Effector memory CD8-positive, alpha-beta T cell (primary cell): ENCODE data around the gene QSER1.
"Not testable (repeated sequence)": the region's sequence is repeated elsewhere in the genome, so short reads cannot be mapped to it uniquely, and the experiment has no call there.

Experiments used
- ATAC-seq: fragments of 150-1000 bp; cut with Tn5 transposase; replicated peaks from 2 replicates; pipeline ENCODE4 v1.10.0; 2021; ENCODE audit warnings: mild to moderate bottlenecking, moderate library complexity
- DNase-seq, 3 experiments: peaks; one replicate each; pipeline ENCODE4 v3.0.0; 2021
- H3K27ac Mint-ChIP-seq, 2 donors: one replicate each; pipeline ENCODE4 v1.8.0; 2022; ENCODE audit warnings: mild to moderate bottlenecking in 2 of 2, mixed read lengths in 2 of 2, moderate library complexity in 2 of 2
- H3K27me3 Mint-ChIP-seq, 2 donors: one replicate each; pipeline ENCODE4 v1.8.0; 2022; ENCODE audit warnings: mixed read lengths in 2 of 2
- H3K36me3 Mint-ChIP-seq: one replicate; pipeline ENCODE4 v1.8.0; 2022; ENCODE audit warnings: mild to moderate bottlenecking, moderate library complexity, mixed read lengths; ENCODE audit not compliant: insufficient read depth
- H3K4me1 Mint-ChIP-seq, 2 donors: one replicate each; pipeline ENCODE4 v1.8.0; 2022; ENCODE audit warnings: low read depth in 2 of 2, mixed read lengths in 2 of 2
- H3K4me3 Mint-ChIP-seq, 2 donors: one replicate each; pipeline ENCODE4 v1.8.0; 2022; ENCODE audit warnings: mild to moderate bottlenecking in 2 of 2, mixed read lengths in 2 of 2, moderate library complexity in 2 of 2
- H3K9me3 Mint-ChIP-seq, 2 donors: one replicate each; pipeline ENCODE4 v1.8.0; 2022; ENCODE audit warnings: mixed read lengths in 2 of 2

Gene QSER1

DNA sequence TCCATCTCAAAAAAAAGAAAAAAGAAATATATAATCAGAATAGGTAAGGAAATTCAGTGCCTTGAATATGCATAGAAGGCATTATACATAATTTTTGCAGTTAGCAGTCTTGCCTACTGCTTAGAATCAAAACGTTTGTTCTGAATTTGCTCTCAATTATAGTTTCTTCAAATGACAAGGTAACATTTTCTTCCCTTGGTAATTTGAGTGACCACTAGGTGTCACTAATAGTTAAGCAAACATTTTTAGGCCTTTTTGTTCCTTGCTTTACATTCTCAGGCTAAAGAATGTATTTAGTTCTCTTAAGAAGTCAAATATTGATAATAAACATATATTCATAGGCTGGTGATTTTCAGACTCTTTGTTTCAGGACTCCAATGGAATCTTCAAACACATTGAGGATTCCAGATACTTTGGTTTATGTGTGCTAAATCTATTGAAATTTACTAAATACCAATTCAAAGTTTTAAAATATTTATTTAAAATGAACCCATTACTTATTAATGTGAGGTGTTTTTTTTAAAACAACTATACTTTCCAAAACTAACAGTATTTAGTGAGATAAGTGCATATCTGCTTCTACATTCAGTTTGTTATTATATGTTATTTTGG is 68.0 kb downstream of the QSER1 start:
- no peaks in the 10 kb centered on the region for H3K9me3 Mint-ChIP-seq
- H3K36me3 Mint-ChIP-seq: peaks cover 5% of the 10 kb centered on the region
- ATAC-seq (peak; percentile 49), DNase-seq (no peak)
- H3K27ac Mint-ChIP-seq: no peak overlapping the region
- no peak overlapping the region for H3K4me3 Mint-ChIP-seq
- H3K4me1 Mint-ChIP-seq: no peaks in the 10 kb centered on the region
- no peaks in the 10 kb centered on the region for H3K27me3 Mint-ChIP-seq

DNA sequence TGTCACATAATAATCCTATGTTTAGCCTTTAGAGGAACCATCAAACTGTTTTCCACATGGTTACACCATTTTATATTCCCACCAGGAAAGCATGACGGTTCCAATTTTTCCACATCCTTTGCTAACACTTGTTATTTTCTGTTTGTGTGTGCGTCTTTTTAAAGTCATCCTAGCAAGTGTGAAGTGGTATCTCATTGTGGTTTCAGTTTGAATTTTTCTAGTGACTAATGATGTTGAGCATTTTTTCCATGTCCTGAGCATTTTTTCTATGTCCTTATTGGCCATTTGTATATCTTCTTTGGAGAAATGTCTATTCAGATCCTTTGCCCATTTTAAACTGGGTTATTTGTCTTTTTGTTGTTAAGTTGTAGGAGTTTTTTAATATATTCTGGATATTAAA is 69.4 kb downstream of the QSER1 start:
- Mint-ChIP-seq H3K4me1 (no peaks in the 10 kb centered on the region), H3K9me3 (no peaks in the 10 kb centered on the region), H3K4me3 (no peak overlapping the region), H3K36me3 (peaks cover 2% of the 10 kb centered on the region), H3K27ac (no peak overlapping the region), H3K27me3 (no peaks in the 10 kb centered on the region)
- ATAC-seq (no peak), DNase-seq (no peak)

GRCh38 chr11:32963721-32964120 is 71.1 kb downstream of the QSER1 start:
- H3K27me3 Mint-ChIP-seq: no peaks in the 10 kb centered on the region
- peak overlapping the region in 1 of 2 donors; percentile 6 for H3K27ac Mint-ChIP-seq
- DNase-seq (no peak), ATAC-seq (no peak)
- no peak overlapping the region for H3K4me3 Mint-ChIP-seq
- H3K9me3 Mint-ChIP-seq: no peaks in the 10 kb centered on the region
- H3K36me3 Mint-ChIP-seq: peaks cover 2% of the 10 kb centered on the region
- no peaks in the 10 kb centered on the region for H3K4me1 Mint-ChIP-seq

DNA sequence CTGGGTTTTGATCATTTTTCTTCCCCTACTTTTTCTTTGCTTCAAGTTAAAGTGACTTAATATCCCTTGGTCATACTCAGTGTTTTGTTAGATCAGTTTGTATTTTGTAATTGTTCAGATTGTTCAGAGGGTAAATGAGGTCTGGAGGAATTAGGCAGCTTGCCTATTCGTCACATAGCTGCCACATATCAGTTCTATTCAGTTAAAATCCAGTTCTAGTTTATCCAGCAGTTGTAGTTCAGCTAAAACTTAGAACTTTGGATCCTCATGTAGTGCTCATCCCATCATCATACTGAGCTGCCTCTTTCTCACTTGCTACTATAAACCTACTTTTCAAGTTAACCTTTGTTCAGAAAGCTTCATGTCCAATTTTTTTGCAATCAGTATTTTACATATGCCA is 75.9 kb downstream of the QSER1 start:
- DNase-seq (no peak), ATAC-seq (no peak)
- Mint-ChIP-seq H3K27me3 (no peaks in the 10 kb centered on the region), H3K4me3 (no peak overlapping the region), H3K27ac (no peak overlapping the region), H3K4me1 (no peaks in the 10 kb centered on the region), H3K36me3 (peaks cover 19% of the 10 kb centered on the region), H3K9me3 (no peaks in the 10 kb centered on the region)

GRCh38 chr11:32972233-32972632 is 79.6 kb downstream of the QSER1 start:
- H3K36me3 Mint-ChIP-seq: peaks cover 19% of the 10 kb centered on the region
- not testable (repeated sequence) for H3K4me3 Mint-ChIP-seq, H3K27me3 Mint-ChIP-seq, H3K9me3 Mint-ChIP-seq, DNase-seq, H3K4me1 Mint-ChIP-seq, H3K27ac Mint-ChIP-seq, ATAC-seq

- ATAC-seq: no peak
- no peak overlapping the region for H3K27ac Mint-ChIP-seq
- DNase-seq: no peak
- H3K4me1 Mint-ChIP-seq: no peaks in the 10 kb centered on the region
- no peaks in the 10 kb centered on the region for H3K9me3 Mint-ChIP-seq
- peaks cover 19% of the 10 kb centered on the region for H3K36me3 Mint-ChIP-seq
- H3K27me3 Mint-ChIP-seq: no peaks in the 10 kb centered on the region
- H3K4me3 Mint-ChIP-seq: no peak overlapping the region
These were observed 80.2 kb downstream of the QSER1 start for GRCh38 chr11:32972781-32973180.

GRCh38 chr11:32982626-32983025 is 90.0 kb downstream of the QSER1 start:
- no peaks in the 10 kb centered on the region for H3K27me3 Mint-ChIP-seq
- ATAC-seq (no peak), DNase-seq (no peak)
- no peaks in the 10 kb centered on the region for H3K9me3 Mint-ChIP-seq
- no peak overlapping the region for H3K27ac Mint-ChIP-seq
- no peak overlapping the region for H3K4me3 Mint-ChIP-seq
- H3K4me1 Mint-ChIP-seq: no peaks in the 10 kb centered on the region
- H3K36me3 Mint-ChIP-seq: no peaks in the 10 kb centered on the region

DNA sequence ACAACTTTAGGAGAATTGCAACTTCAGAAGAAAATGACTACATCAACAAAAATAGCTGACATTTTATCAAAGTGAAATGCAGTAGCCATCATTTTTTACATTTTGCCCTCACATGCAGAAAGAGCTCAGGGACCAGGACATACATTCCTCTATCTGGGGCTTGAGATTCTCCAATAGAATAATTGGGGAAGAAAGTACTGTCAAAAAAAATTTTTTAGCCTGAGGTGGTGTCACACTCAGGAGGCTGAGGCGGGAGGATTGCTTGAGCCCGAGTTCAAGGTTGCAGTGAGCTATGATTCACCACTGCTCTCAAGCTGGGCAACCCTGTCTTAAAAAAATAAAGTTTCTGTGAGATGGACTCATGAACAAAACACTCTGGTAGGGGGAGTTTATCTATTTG is 90.9 kb downstream of the QSER1 start:
- no peak for DNase-seq
- Mint-ChIP-seq H3K27ac (no peak overlapping the region), H3K4me3 (no peak overlapping the region), H3K4me1 (no peaks in the 10 kb centered on the region), H3K27me3 (no peaks in the 10 kb centered on the region), H3K9me3 (no peaks in the 10 kb centered on the region), H3K36me3 (no peaks in the 10 kb centered on the region)
- no peak for ATAC-seq

DNA sequence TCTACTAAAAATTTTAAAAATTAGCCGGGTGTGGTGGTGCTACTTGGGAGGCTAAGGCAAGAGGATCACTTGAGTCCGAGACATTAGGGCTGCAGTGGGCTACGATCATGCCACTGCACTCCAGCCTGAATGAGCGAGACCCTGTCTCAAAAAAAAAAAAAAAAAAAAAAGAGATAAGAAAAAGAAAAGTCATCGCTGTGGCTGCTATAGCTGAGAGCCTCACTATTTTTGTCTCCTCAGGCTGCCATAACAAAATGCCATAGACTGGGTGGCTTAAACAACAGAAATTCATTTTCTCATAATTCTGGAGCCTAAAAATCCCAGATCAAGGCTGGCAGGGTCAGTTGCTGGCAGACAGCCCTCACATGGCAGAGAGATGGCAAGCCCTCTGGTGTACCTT is 93.0 kb downstream of the QSER1 start:
- no peak for ATAC-seq
- no peak for DNase-seq
- Mint-ChIP-seq H3K27me3 (no peaks in the 10 kb centered on the region), H3K4me3 (no peak overlapping the region), H3K9me3 (no peaks in the 10 kb centered on the region), H3K4me1 (no peaks in the 10 kb centered on the region), H3K36me3 (no peaks in the 10 kb centered on the region), H3K27ac (no peak overlapping the region)

DNA sequence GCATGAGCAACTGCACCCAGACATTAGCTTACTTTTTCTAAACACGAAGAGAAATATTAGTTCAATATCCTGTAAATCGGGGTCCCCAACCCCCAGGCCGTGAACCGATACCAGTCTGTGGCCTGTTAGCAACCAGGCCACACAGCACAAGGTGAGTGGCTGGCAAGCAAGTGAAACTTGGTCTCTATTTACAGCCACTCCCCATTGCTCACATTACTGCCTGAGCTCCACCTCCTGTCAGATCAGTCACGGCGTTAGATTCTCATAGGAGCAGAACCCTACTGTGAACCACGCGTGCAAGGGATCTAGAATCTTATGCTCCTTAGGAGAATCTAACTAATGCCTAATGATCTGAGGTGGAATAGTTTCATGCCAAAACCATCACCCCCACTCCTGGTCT is 95.2 kb downstream of the QSER1 start:
- no peak overlapping the region for H3K4me3 Mint-ChIP-seq
- no peak for DNase-seq
- H3K27me3 Mint-ChIP-seq: no peaks in the 10 kb centered on the region
- ATAC-seq: no peak
- H3K36me3 Mint-ChIP-seq: no peaks in the 10 kb centered on the region
- H3K4me1 Mint-ChIP-seq: no peaks in the 10 kb centered on the region
- peaks cover 3 to 7% of the 10 kb centered on the region in 2 donors for H3K9me3 Mint-ChIP-seq
- no peak overlapping the region for H3K27ac Mint-ChIP-seq

DNA sequence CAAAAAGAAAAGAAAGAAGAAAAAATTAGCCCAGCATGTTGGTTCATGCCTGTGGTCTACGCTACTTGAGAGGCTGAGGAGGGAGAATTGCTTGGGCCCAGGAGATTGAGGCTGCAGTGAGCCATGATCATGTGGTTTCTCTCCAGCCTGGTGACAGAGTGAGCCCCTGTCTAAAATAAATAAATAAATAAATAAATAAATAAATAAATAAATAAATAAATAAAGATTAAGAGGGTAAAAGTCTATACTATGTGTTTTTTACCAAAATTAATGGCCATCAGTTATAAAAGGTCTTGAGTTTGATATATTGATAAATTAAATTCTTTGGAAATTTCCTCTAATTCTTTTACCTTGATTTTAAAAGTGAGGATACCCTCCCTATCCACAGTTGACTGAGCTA is 97.9 kb downstream of the QSER1 start:
- DNase-seq (no peak), ATAC-seq (no peak)
- H3K9me3 Mint-ChIP-seq: peaks cover 3 to 7% of the 10 kb centered on the region in 2 donors
- H3K27ac Mint-ChIP-seq: no peak overlapping the region
- H3K4me1 Mint-ChIP-seq: no peaks in the 10 kb centered on the region
- peaks cover 0 to 6% of the 10 kb centered on the region in 2 donors for H3K27me3 Mint-ChIP-seq
- no peaks in the 10 kb centered on the region for H3K36me3 Mint-ChIP-seq
- H3K4me3 Mint-ChIP-seq: no peak overlapping the region

DNA sequence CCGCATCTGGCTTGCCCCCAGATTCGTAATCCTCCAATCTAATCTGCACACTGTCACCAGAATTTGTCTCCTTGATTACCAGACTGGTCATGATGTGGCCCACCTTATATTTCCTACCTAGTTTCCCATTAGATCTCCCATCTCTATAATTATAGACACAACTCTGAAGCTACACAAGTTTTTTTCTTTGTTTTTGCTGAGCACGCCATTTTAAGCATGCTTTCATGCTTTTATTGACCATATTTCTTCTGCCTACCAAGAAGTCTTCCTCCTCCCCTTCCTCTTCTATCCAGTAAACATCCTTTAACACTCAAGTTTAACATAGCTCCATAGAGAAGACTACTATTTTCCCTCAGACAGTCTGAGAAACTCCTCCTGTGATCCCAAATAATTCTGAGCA is 98.8 kb downstream of the QSER1 start:
- no peak for DNase-seq
- no peak overlapping the region for H3K4me3 Mint-ChIP-seq
- ATAC-seq: no peak
- peaks cover 0 to 14% of the 10 kb centered on the region in 2 donors for H3K27me3 Mint-ChIP-seq
- H3K9me3 Mint-ChIP-seq: peaks cover 3 to 7% of the 10 kb centered on the region in 2 donors
- H3K27ac Mint-ChIP-seq: no peak overlapping the region
- H3K4me1 Mint-ChIP-seq: no peaks in the 10 kb centered on the region
- no peaks in the 10 kb centered on the region for H3K36me3 Mint-ChIP-seq

DNA sequence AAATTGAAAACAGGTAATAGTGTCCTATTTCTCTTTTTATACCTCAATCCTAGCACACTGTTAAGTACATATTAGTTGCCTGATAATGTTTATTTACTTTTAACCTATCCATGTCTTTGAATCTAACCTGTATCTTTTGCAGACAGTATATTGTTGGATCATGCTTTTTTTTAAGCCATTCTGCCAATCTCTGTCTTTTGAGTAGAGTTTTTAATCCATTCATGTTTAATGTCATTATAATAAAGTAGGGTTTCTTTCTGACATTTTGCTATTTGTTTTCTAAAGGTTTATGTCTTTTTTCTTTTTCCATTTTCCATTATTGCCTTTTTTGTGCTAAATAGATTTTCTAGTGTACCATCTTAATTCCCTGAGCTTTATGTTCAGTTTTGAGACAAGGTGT is 99.3 kb downstream of the QSER1 start:
- Mint-ChIP-seq H3K36me3 (no peaks in the 10 kb centered on the region), H3K4me1 (no peaks in the 10 kb centered on the region), H3K27ac (no peak overlapping the region), H3K9me3 (peaks cover 3 to 7% of the 10 kb centered on the region in 2 donors), H3K27me3 (peaks cover 0 to 15% of the 10 kb centered on the region in 2 donors), H3K4me3 (no peak overlapping the region)
- ATAC-seq: no peak
- no peak for DNase-seq

GRCh38 chr11:33000181-33000580 is 107.6 kb downstream of the QSER1 start:
- ATAC-seq (no peak), DNase-seq (no peak)
- Mint-ChIP-seq H3K27ac (no peak overlapping the region), H3K36me3 (peaks cover 3% of the 10 kb centered on the region), H3K4me3 (no peak overlapping the region), H3K27me3 (peaks cover 25 to 45% of the 10 kb centered on the region in 2 donors), H3K9me3 (peaks cover 0 to 7% of the 10 kb centered on the region in 2 donors), H3K4me1 (peaks cover 6 to 7% of the 10 kb centered on the region in 2 donors)

- Mint-ChIP-seq H3K4me1 (peaks cover 11 to 15% of the 10 kb centered on the region in 2 donors), H3K4me3 (no peak overlapping the region), H3K9me3 (peaks cover 0 to 7% of the 10 kb centered on the region in 2 donors), H3K36me3 (peaks cover 3% of the 10 kb centered on the region), H3K27me3 (peaks cover 25 to 34% of the 10 kb centered on the region in 2 donors), H3K27ac (no peak overlapping the region)
- no peak for DNase-seq
- no peak for ATAC-seq
These were observed 108.7 kb downstream of the QSER1 start for GRCh38 chr11:33001281-33001680.
